Cardiac muscle cell (in vitro differentiated cells and primary cell): ENCODE measurements around the gene LDLRAD2. TPM values are rescaled to one million over a fixed set of nuclear protein-coding genes. Genes with fewer than 3 reads are reported as not detected.

Source experiments
- DNase-seq, 2 donors: peaks; one replicate each; pipeline versions ENCODE4 v3.0.0 to v3.0.0-alpha.2; 2010 to 2017; ENCODE audit warnings: low read depth in 1 of 2, low spot score in 1 of 2
- H3K27ac ChIP-seq: fragments of 200-600 bp; sonication (generic); 2 replicates; pipeline ENCODE4 v1.5.1; 2016
- H3K27me3 ChIP-seq: fragments of 200-600 bp; sonication (generic); 2 replicates; pipeline ENCODE4 v1.6.0; 2016; ENCODE audit warnings: control low read depth
- H3K36me3 ChIP-seq: fragments of 200-600 bp; sonication (generic); 2 replicates; pipeline ENCODE4 v1.5.1; 2016; ENCODE audit warnings: control low read depth
- H3K4me1 ChIP-seq: fragments of 200-600 bp; sonication (generic); 2 replicates; pipeline ENCODE4 v1.8.1; 2017; ENCODE audit warnings: low read depth, mild to moderate bottlenecking, mixed run types
- H3K4me3 ChIP-seq: fragments of 200-600 bp; sonication (generic); 2 replicates; pipeline ENCODE4 v1.5.1; 2016; ENCODE audit warnings: mild to moderate bottlenecking
- H3K9me3 ChIP-seq: fragments of 200-600 bp; sonication (generic); 2 replicates; pipeline ENCODE4 v1.5.1; 2017; ENCODE audit warnings: low read depth, mild to moderate bottlenecking, control low read depth
- polyA plus RNA-seq: library from polyadenylated mRNA; unstranded; fragments of >200 nt; fragmentation: Nextera tagmentation; extraction: Ambion mirVana; gene quantifications from 2 replicates; pipeline ENCODE4 v1.2.1, GENCODE V29; 2016
- total RNA-seq: library from RNA; depleted of rRNA; stranded (reverse); fragments of >200 nt; gene quantifications from 2 replicates; pipeline ENCODE4 v1.2.3, GENCODE V29; 2016
- TF ChIP-seq, protein P1 (sequence below): IDR thresholded peaks from 2 replicates; pipeline ENCODE4 v1.5.1; 2012; ENCODE audit warnings: low read depth, mild to moderate bottlenecking, low read length

The LDLRAD2 gene
- total and polyA plus RNA-seq, 2 experiments from 2014 or later: 0.77 to 3.4 TPM

GRCh38 chr1:21813542-21813941, 1.5 kb downstream of the LDLRAD2 start:
- H3K4me1 ChIP-seq: no peaks in the 10 kb centered on the region
- no peaks in the 10 kb centered on the region for H3K27me3 ChIP-seq
- H3K27ac ChIP-seq: no peak overlapping the region
- DNase-seq: no peak
- H3K4me3 ChIP-seq: no peak overlapping the region
- H3K9me3 ChIP-seq: no peaks in the 10 kb centered on the region
- no peaks in the 10 kb centered on the region for H3K36me3 ChIP-seq
- TF ChIP-seq, protein P1, sequence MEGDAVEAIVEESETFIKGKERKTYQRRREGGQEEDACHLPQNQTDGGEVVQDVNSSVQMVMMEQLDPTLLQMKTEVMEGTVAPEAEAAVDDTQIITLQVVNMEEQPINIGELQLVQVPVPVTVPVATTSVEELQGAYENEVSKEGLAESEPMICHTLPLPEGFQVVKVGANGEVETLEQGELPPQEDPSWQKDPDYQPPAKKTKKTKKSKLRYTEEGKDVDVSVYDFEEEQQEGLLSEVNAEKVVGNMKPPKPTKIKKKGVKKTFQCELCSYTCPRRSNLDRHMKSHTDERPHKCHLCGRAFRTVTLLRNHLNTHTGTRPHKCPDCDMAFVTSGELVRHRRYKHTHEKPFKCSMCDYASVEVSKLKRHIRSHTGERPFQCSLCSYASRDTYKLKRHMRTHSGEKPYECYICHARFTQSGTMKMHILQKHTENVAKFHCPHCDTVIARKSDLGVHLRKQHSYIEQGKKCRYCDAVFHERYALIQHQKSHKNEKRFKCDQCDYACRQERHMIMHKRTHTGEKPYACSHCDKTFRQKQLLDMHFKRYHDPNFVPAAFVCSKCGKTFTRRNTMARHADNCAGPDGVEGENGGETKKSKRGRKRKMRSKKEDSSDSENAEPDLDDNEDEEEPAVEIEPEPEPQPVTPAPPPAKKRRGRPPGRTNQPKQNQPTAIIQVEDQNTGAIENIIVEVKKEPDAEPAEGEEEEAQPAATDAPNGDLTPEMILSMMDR: no peak

- H3K27ac ChIP-seq: no peak overlapping the region
- peak; percentile 44 to 66 for DNase-seq
- H3K4me3 ChIP-seq: peak overlapping the region; percentile 42
- H3K9me3 ChIP-seq: no peaks in the 10 kb centered on the region
- H3K4me1 ChIP-seq: no peaks in the 10 kb centered on the region
- H3K27me3 ChIP-seq: no peaks in the 10 kb centered on the region
- TF ChIP-seq, protein P1: peak; percentile 76
- H3K36me3 ChIP-seq: no peaks in the 10 kb centered on the region
Measured at GRCh38 chr1:21814241-21814918, 2.3 kb downstream of the LDLRAD2 start.

DNA sequence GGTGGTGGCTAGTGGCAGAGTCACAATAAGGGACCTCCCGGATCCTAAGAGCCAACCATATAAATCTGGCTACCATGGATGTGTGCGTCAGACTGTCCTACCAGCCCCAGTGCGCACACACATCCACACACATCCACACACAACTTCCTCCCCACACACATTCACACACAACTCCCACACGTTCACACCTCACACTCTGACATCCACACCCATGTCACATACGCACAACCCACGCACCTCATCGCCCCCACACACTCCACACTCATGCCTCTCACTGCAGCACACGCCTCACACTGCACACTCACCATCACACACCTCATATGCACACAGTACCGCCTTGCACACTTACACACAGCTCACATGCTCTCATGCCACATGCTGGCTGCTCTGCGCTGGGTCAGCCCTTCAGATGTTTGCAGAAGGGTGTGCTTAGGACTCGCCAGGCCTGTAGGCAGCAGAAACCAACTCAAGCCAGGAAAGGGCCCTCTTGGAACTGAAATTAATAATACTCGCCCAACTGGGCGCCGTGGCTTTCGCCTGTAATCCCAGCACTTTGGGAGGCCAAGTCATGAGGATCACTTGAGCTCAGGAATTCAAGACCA, 3.0 kb downstream of the LDLRAD2 start:
- H3K27ac ChIP-seq: no peak overlapping the region
- H3K4me3 ChIP-seq: no peak overlapping the region
- no peak for DNase-seq
- no peaks in the 10 kb centered on the region for H3K36me3 ChIP-seq
- TF ChIP-seq, protein P1: no peak
- H3K4me1 ChIP-seq: no peaks in the 10 kb centered on the region
- H3K27me3 ChIP-seq: no peaks in the 10 kb centered on the region
- no peaks in the 10 kb centered on the region for H3K9me3 ChIP-seq

DNA sequence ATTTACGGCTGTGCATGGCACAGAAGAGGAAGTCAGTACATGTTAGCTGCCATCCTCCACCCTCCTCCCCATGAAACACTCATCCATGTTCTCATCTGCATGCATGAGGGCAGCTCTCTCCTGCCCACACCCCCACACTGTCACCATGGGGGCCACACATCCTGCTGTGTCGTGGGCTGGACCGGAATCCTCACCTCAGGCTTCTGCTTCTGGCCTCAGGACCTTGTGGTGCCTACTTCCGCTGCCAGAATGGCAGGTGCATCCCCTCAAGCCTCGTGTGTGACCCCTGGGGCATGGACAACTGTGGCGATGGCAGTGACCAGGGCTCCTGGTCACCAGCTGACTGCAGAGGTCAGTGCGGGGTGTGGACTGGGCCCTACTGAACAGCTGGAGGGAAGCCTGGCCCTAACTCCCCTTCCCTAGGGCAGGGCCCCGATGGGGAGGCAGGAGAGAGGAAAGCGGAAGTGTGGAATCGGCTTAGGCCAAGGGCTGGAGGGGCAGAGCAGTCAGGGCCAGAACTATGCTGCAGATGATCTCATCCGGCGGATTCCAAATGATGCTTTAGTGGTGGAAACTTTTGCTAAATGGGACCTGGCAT, 3.8 kb downstream of the LDLRAD2 start:
- H3K27ac ChIP-seq: no peak overlapping the region
- no peaks in the 10 kb centered on the region for H3K9me3 ChIP-seq
- H3K36me3 ChIP-seq: no peaks in the 10 kb centered on the region
- H3K4me1 ChIP-seq: no peaks in the 10 kb centered on the region
- TF ChIP-seq, protein P1: no peak
- H3K27me3 ChIP-seq: no peaks in the 10 kb centered on the region
- DNase-seq: no peak
- no peak overlapping the region for H3K4me3 ChIP-seq

DNA sequence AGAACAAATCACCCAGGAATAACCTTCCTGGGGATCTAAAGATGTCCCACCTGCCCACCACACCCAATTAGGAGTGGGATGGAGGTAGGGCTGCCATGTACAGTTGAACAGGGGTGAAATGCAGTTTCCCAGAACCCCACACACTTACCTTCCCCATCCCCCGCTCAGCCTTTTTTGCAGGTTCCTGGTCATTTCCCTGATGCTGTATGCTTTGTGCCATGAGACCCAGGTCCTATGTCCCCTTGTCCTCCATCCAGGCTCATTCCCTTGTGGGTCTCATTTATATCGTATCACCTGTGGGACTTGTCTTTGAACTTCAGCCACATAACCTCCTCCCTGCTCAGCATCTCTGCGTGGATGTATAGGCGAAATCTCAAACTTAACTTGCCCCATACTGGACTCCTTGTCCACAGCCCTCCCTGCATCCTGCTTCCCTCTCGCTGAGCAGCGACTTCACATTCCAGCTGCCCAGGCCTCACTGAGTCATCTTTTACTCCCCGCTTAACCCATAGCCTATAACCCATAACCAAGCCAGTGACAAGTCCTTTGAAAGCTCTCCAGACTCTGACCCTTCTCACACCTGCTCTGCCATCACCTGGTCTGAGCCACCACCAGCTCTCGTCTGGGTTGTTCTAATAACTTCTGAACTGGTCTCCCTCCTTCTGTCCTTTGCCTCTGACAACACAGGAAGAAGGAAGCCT, 4.7 kb downstream of the LDLRAD2 start:
- Histone ChIP-seq H3K36me3 (no peaks in the 10 kb centered on the region), H3K4me1 (no peaks in the 10 kb centered on the region), H3K4me3 (no peak overlapping the region), H3K9me3 (no peaks in the 10 kb centered on the region), H3K27me3 (no peaks in the 10 kb centered on the region), H3K27ac (no peak overlapping the region)
- TF ChIP-seq, protein P1: no peak
- peak in 1 of 2 donors; percentile 73 for DNase-seq
